ENCODE measurements around the gene DUSP10. TPM values are rescaled to one million over a fixed set of nuclear protein-coding genes. Genes with fewer than 3 reads are reported as not detected.

DUSP10 gene
- total and polyA plus RNA-seq, 8 donors = 1.0 to 50.0 (median 3.0) TPM

GRCh38 chr1:221724931-221725605 is 16.8 kb downstream of the DUSP10 start:
- H3K36me3 ChIP-seq = no peaks in the 10 kb centered on the region
- whole genome bisulfite sequencing, 5 donors = 83 to 94% (median 89%) methylated on average over 4 of the region's 4 CpGs
- TF ChIP-seq POLR2A (IDR thresholded peaks at IDR 0.05) = no peak
- TF ChIP-seq POLR2AphosphoS5 (IDR thresholded peaks at IDR 0.05) = no peak
- TF ChIP-seq CTCF (IDR thresholded peaks at IDR 0.05) = no peak
- no peak for TF ChIP-seq EP300 (IDR thresholded peaks at IDR 0.05)
- H3K27me3 ChIP-seq = no peaks in the 10 kb centered on the region
- intact Hi-C loops (cut with DNase I; ENCODE audit: low total_unique reads) = no loop called here
- H3K4me3 ChIP-seq = no peak overlapping the region
- peaks cover 5 to 36% (median 20%) of the 10 kb centered on the region in 4 donors for H3K4me1 ChIP-seq
- H3K27ac ChIP-seq = peak overlapping the region in 3 of 5 donors; percentile 35 to 58 (median 43)
- DNase-seq = no peak
- H3K9me3 ChIP-seq = peaks cover 0 to 8% (median 0%) of the 10 kb centered on the region in 4 donors

DNA sequence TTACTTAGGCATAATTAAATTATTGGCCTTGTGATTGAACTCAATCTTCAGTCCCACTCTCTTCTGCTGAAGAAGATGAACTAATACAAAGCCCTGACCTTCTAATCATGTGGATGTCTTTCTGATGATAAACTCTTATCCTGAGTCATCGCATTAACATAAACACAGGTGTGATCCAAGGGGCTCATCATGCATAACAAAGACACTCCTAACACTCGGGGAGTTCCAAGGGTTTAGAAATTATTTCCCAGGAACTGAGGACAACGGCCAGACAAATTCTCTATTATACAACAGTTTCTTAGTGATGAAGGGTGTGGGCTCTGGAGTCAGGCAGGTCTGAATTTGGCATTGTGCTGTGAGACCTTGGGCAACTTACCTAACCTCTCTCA is 18.0 kb downstream of the DUSP10 start:
- Histone ChIP-seq H3K4me1 (peaks cover 6 to 46% (median 22%) of the 10 kb centered on the region in 4 donors), H3K36me3 (no peaks in the 10 kb centered on the region), H3K27me3 (no peaks in the 10 kb centered on the region), H3K27ac (no peak overlapping the region), H3K9me3 (peaks cover 0 to 8% (median 0%) of the 10 kb centered on the region in 4 donors), H3K4me3 (no peak overlapping the region)
- no peak for DNase-seq
- intact Hi-C loops (cut with DNase I; ENCODE audit: low total_unique reads) = no loop called here
- TF ChIP-seq CTCF (IDR thresholded peaks at IDR 0.05) = no peak
- no peak for TF ChIP-seq EP300 (IDR thresholded peaks at IDR 0.05)
- no peak for TF ChIP-seq POLR2A (IDR thresholded peaks at IDR 0.05)
- no peak for TF ChIP-seq POLR2AphosphoS5 (IDR thresholded peaks at IDR 0.05)
- WGBS, 5 donors = 91 to 97% (median 94%) methylated on average over 3 of the region's 3 CpGs

GRCh38 chr1:221723018-221723847 is 18.7 kb downstream of the DUSP10 start:
- 80 to 100% (median 94%) methylated on average over 1 of the region's 1 CpG for WGBS, 5 donors
- Histone ChIP-seq H3K27me3 (no peaks in the 10 kb centered on the region), H3K36me3 (no peaks in the 10 kb centered on the region), H3K27ac (peak overlapping the region in 1 of 5 donors; percentile 25), H3K9me3 (peaks cover 0 to 8% (median 0%) of the 10 kb centered on the region in 4 donors), H3K4me1 (peaks cover 6 to 52% (median 25%) of the 10 kb centered on the region in 4 donors), H3K4me3 (no peak overlapping the region)
- intact Hi-C loops (cut with DNase I; ENCODE audit: low total_unique reads) = no loop called here
- TF ChIP-seq POLR2AphosphoS5 (IDR thresholded peaks at IDR 0.05) (no peak), POLR2A (IDR thresholded peaks at IDR 0.05) (no peak), EP300 (IDR thresholded peaks at IDR 0.05) (no peak), CTCF (IDR thresholded peaks at IDR 0.05) (no peak)
- no peak for DNase-seq

- DNase-seq = no peak
- Histone ChIP-seq H3K4me3 (no peak overlapping the region), H3K27me3 (no peaks in the 10 kb centered on the region), H3K9me3 (peaks cover 0 to 8% (median 0%) of the 10 kb centered on the region in 4 donors), H3K27ac (peak overlapping the region in 1 of 5 donors; percentile 25), H3K36me3 (no peaks in the 10 kb centered on the region), H3K4me1 (peaks cover 6 to 59% (median 30%) of the 10 kb centered on the region in 4 donors)
- intact Hi-C loops (cut with DNase I; ENCODE audit: low total_unique reads) = no loop called here
- no peak for TF ChIP-seq CTCF (IDR thresholded peaks at IDR 0.05)
- no peak for TF ChIP-seq POLR2AphosphoS5 (IDR thresholded peaks at IDR 0.05)
- no peak for TF ChIP-seq POLR2A (IDR thresholded peaks at IDR 0.05)
- no peak for TF ChIP-seq EP300 (IDR thresholded peaks at IDR 0.05)
- WGBS, 5 donors = 79 to 92% (median 85%) methylated on average over 3 of the region's 3 CpGs
Observed at GRCh38 chr1:221722254-221723017, 19.5 kb downstream of the DUSP10 start.

Measured in stomach (tissue), 9 donors.